NCI-H1694 treated with DMSO at 0.1 percent for 48 hours (cell line): Measurements from ENCODE around the gene LUC7L3.
A peak's percentile ranks its signal among the peaks of the same experiment; 100 is the strongest.
"Not testable (repeated sequence)": the region's sequence is repeated elsewhere in the genome, so short reads cannot be mapped to it uniquely, and the experiment has no call there.

Experiments
- DNase-seq: peaks from one replicate; lab custom pipeline; 2025; lab: John Stamatoyannopoulos, UW

The LUC7L3 gene

GRCh38 chr17:50783905-50784304 is 64.5 kb downstream of the LUC7L3 start:
- no peak for DNase-seq

GRCh38 chr17:50785126-50785525 is 65.7 kb downstream of the LUC7L3 start:
- DNase-seq, result no peak

GRCh38 chr17:50785946-50786570 is 66.7 kb downstream of the LUC7L3 start:
- peak; percentile 98 for DNase-seq

- peak; percentile 84 for DNase-seq
Observed at GRCh38 chr17:50787106-50787505, 67.7 kb downstream of the LUC7L3 start.

GRCh38 chr17:50790618-50791017 is 71.2 kb downstream of the LUC7L3 start:
- DNase-seq, result no peak

- no peak for DNase-seq
Observed at GRCh38 chr17:50792132-50792531, 72.7 kb downstream of the LUC7L3 start.

- no peak for DNase-seq
Observed at GRCh38 chr17:50793007-50793406, 73.6 kb downstream of the LUC7L3 start.

GRCh38 chr17:50794361-50794760 is 75.0 kb downstream of the LUC7L3 start:
- no peak for DNase-seq

GRCh38 chr17:50797135-50797810 is 77.9 kb downstream of the LUC7L3 start:
- no peak for DNase-seq

- no peak for DNase-seq
Observed at GRCh38 chr17:50798424-50799288, 79.3 kb downstream of the LUC7L3 start.

GRCh38 chr17:50799582-50799981 is 80.2 kb downstream of the LUC7L3 start:
- no peak for DNase-seq

- no peak for DNase-seq
Observed at GRCh38 chr17:50800196-50800700, 80.8 kb downstream of the LUC7L3 start.

- no peak for DNase-seq
Observed at GRCh38 chr17:50802609-50803571, 83.5 kb downstream of the LUC7L3 start.

- no peak for DNase-seq
Observed at GRCh38 chr17:50803676-50804075, 84.3 kb downstream of the LUC7L3 start.

GRCh38 chr17:50804749-50805475 is 85.5 kb downstream of the LUC7L3 start:
- not testable (repeated sequence) for DNase-seq

- DNase-seq, result no peak
Observed at GRCh38 chr17:50805486-50805885, 86.1 kb downstream of the LUC7L3 start.
